SK-N-SH treated with all-trans-retinoic acid at 6 μM for 48 hours (cell line): ENCODE results near the gene RBM24.
"Not testable (repeated sequence)": the region's sequence is repeated elsewhere in the genome, so short reads cannot be mapped to it uniquely, and the experiment has no call there.

Experiments
- ATAC-seq: fragments of 200-7000 bp; cut with Tn5 transposase; 3 replicates; pipeline ENCODE4 v1.9.1; 2020; ENCODE audit warnings: mild to moderate bottlenecking, moderate library complexity
- BACH2 ChIP-seq: fragments of 250-450 bp; sonication (Bioruptor Pico); IDR thresholded peaks from 2 replicates; pipeline ENCODE4 v1.9.0; 2021; ENCODE audit warnings: mild to moderate bottlenecking, borderline replicate concordance
- CREB5 ChIP-seq: fragments of 250-450 bp; sonication (Bioruptor Pico); IDR thresholded peaks from 2 replicates; pipeline ENCODE4 v1.5.1; 2020; ENCODE audit warnings: low read depth, mild to moderate bottlenecking, moderate library complexity
- CSDC2 ChIP-seq: fragments of 250-450 bp; sonication (Bioruptor Pico); IDR thresholded peaks from 2 replicates; pipeline ENCODE4 v1.5.0; 2020; ENCODE audit warnings: mild to moderate bottlenecking, moderate library complexity
- CSRNP3 ChIP-seq: fragments of 250-450 bp; sonication (Bioruptor Pico); IDR thresholded peaks from 2 replicates; pipeline ENCODE4 v1.5.1; 2021; ENCODE audit warnings: mild to moderate bottlenecking, moderate library complexity
- ESRRG ChIP-seq: fragments of 250-450 bp; sonication (Bioruptor Pico); IDR thresholded peaks from 2 replicates; pipeline ENCODE4 v1.6.1; 2021; ENCODE audit warnings: mild to moderate bottlenecking
- GLIS3 ChIP-seq: fragments of 250-450 bp; sonication (Bioruptor Pico); IDR thresholded peaks from 2 replicates; pipeline ENCODE4 v1.5.0; 2020; ENCODE audit warnings: mild to moderate bottlenecking, moderate library complexity
- ISL1 ChIP-seq: fragments of 250-450 bp; sonication (Bioruptor Pico); IDR thresholded peaks from 2 replicates; pipeline ENCODE4 v2.1.2; 2022; ENCODE audit warnings: mild to moderate bottlenecking, moderate library complexity
- OSR1 ChIP-seq: fragments of 250-450 bp; sonication (Bioruptor Pico); IDR thresholded peaks from 2 replicates; pipeline ENCODE4 v1.8.0; 2022; ENCODE audit warnings: moderate library complexity, mild to moderate bottlenecking, inconsistent platforms
- PATZ1 ChIP-seq: fragments of 250-450 bp; sonication (Bioruptor Pico); IDR thresholded peaks from 2 replicates; pipeline ENCODE4 v1.8.0; 2020; ENCODE audit warnings: mild to moderate bottlenecking, moderate library complexity, borderline replicate concordance
- POU6F1 ChIP-seq: fragments of 250-450 bp; sonication (Bioruptor Pico); IDR thresholded peaks from 2 replicates; pipeline ENCODE4 v1.8.0; 2021; ENCODE audit warnings: low read depth, mild to moderate bottlenecking, moderate library complexity, borderline replicate concordance
- PPARA ChIP-seq: fragments of 250-450 bp; sonication (Bioruptor Pico); IDR thresholded peaks from 2 replicates; pipeline ENCODE4 v1.5.0; 2020; ENCODE audit warnings: mild to moderate bottlenecking, borderline replicate concordance
- RARB ChIP-seq: fragments of 250-450 bp; sonication (Bioruptor Pico); IDR thresholded peaks from 2 replicates; pipeline ENCODE4 v1.8.0; 2021; ENCODE audit warnings: mild to moderate bottlenecking, moderate library complexity
- SNAI2 ChIP-seq: fragments of 250-450 bp; sonication (Bioruptor Pico); IDR thresholded peaks from 2 replicates; pipeline ENCODE4 v1.5.0; 2020; ENCODE audit warnings: mild to moderate bottlenecking, moderate library complexity
- TCF4 ChIP-seq: fragments of 250-450 bp; sonication (Bioruptor Pico); IDR thresholded peaks from 2 replicates; pipeline ENCODE4 v1.8.0; 2021; ENCODE audit warnings: mild to moderate bottlenecking, moderate library complexity, borderline replicate concordance
- ZC3H10 ChIP-seq: fragments of 250-450 bp; sonication (Bioruptor Pico); IDR thresholded peaks from 2 replicates; pipeline ENCODE4 v1.5.1; 2021; ENCODE audit warnings: mild to moderate bottlenecking, moderate library complexity
- ZFP3 ChIP-seq: fragments of 250-450 bp; sonication (Bioruptor Pico); IDR thresholded peaks from 2 replicates; pipeline ENCODE4 v1.5.0; 2020; ENCODE audit warnings: mild to moderate bottlenecking, moderate library complexity
- ZFP30 ChIP-seq: fragments of 450-650 bp; formaldehyde crosslinking; IDR thresholded peaks from 2 replicates; pipeline ENCODE4 v1.5.0; 2022; ENCODE audit warnings: mild to moderate bottlenecking, moderate library complexity
- ZNF565 ChIP-seq: fragments of 450-650 bp; formaldehyde crosslinking; conservative IDR thresholded peaks from 2 replicates; pipeline ENCODE4 v1.5.0; 2020; ENCODE audit warnings: low read depth, mild to moderate bottlenecking, moderate library complexity
- ZNF70 ChIP-seq: fragments of 450-650 bp; formaldehyde crosslinking; IDR thresholded peaks from 2 replicates; pipeline ENCODE4 v1.5.0; 2020; ENCODE audit warnings: mild to moderate bottlenecking, moderate library complexity
- ZNF8 ChIP-seq: fragments of 450-650 bp; formaldehyde crosslinking; IDR thresholded peaks from 2 replicates; pipeline ENCODE4 v1.5.0; 2020; ENCODE audit warnings: mild to moderate bottlenecking, moderate library complexity

RBM24 gene

GRCh38 chr6:17311595-17312311, 30.6 kb downstream of the RBM24 start:
- no peak for ATAC-seq
- TF ChIP-seq TCF4 (CRISPR knock-in tag) (no peak), BACH2 (CRISPR knock-in tag) (no peak), ZFP30 (no peak), POU6F1 (no peak), RARB (no peak), SNAI2 (no peak), ESRRG (no peak), ISL1 (CRISPR knock-in tag) (no peak), ZNF70 (CRISPR knock-in tag) (no peak), GLIS3 (CRISPR knock-in tag) (no peak)

GRCh38 chr6:17313238-17313637, 32.1 kb downstream of the RBM24 start:
- not testable (repeated sequence) for ATAC-seq

GRCh38 chr6:17313971-17314370, 32.8 kb downstream of the RBM24 start:
- ATAC-seq, result no peak
- TF ChIP-seq ZC3H10 (no peak), RARB (no peak), CREB5 (CRISPR knock-in tag) (no peak), ESRRG (no peak), PPARA (no peak), ZNF565 (no peak), OSR1 (no peak), TCF4 (CRISPR knock-in tag) (no peak), SNAI2 (no peak)

- no peak for ATAC-seq
- TF ChIP-seq ZNF70 (CRISPR knock-in tag) (no peak), BACH2 (CRISPR knock-in tag) (no peak), GLIS3 (CRISPR knock-in tag) (no peak), ISL1 (CRISPR knock-in tag) (no peak), ZFP30 (no peak), CSDC2 (CRISPR knock-in tag) (no peak), ZNF565 (no peak), ZC3H10 (no peak), CSRNP3 (no peak), SNAI2 (no peak), PPARA (no peak), ZFP3 (CRISPR knock-in tag) (no peak), OSR1 (no peak), ZNF8 (CRISPR knock-in tag) (no peak)
These were observed 34.1 kb downstream of the RBM24 start for GRCh38 chr6:17315262-17315661.

GRCh38 chr6:17318435-17319165, 37.4 kb downstream of the RBM24 start:
- no peak for TF ChIP-seq ZFP30
- no peak for TF ChIP-seq PATZ1 (CRISPR knock-in tag)
- TF ChIP-seq CREB5 (CRISPR knock-in tag), result no peak
- TF ChIP-seq ESRRG, result no peak
- TF ChIP-seq ZNF70 (CRISPR knock-in tag), result no peak
- no peak for TF ChIP-seq CSRNP3
- no peak for TF ChIP-seq TCF4 (CRISPR knock-in tag)
- TF ChIP-seq, all 23 proteins: peak for 0
- no peak for ATAC-seq

- ATAC-seq, result not testable (repeated sequence)
These were observed 39.1 kb downstream of the RBM24 start for GRCh38 chr6:17320266-17320665.
